ENCODE results near the gene PCDH20.

GRCh38 chr13:61453121-61453520 is 37.5 kb upstream of the PCDH20 start:
- TF ChIP-seq POLR2A (IDR thresholded peaks at IDR 0.05), result no peak
- no peak for TF ChIP-seq CTCF (IDR thresholded peaks at IDR 0.05)
